Non-pigmented ciliary epithelial cell (primary cell): ENCODE data around the gene MYO9B.
"Not testable (repeated sequence)": the region's sequence is repeated elsewhere in the genome, so short reads cannot be mapped to it uniquely, and the experiment has no call there.

ENCODE experiments used
- DNase-seq: peaks from one replicate; pipeline ENCODE4 v3.0.0-alpha.2; 2010; ENCODE audit warnings: low read depth

The MYO9B gene

DNA sequence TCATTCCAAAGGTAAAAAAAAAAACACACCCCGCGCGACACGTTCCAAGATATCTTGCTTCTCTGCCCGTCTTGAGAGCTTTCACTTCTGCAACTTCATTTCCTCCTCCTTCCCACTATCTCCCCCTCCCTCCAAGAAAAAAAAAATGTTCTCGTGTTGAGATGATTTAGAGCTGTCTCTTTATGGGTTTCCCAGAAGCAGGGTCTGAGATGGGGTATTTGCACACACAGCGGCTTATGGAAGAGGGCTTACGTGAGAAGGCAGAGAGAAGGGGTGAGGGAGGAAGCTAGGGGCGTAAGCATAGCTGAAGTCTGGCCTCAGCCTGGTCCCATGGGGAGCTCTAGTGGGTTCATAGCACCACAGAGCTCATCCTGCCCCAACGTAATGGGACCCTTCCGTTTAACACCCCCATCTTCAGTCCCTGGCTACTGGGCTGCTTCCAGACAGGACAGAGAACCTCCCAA, 108.3 kb downstream of the MYO9B start:
- DNase-seq = no peak

- DNase-seq = no peak
These were observed 108.8 kb downstream of the MYO9B start for GRCh38 chr19:17184371-17184841.

DNA sequence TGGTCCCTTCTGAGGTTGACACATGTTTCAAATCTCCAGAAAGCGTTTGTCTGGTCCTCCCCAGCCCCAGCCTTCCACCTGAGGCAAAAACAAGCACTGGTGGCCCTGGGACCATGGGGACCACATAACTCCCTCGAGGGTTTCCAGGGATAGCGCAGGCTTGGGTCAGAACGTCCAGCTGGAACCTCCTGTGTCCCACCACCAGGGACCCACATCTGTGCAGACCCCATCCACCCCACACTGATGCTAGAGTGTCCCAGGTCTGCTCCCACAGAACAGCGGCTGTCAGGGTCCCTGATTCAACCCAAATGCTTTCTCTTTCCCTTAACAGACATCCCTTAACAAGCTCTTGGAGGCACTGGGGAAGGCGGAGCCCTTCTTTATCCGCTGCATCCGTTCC, 110.0 kb downstream of the MYO9B start:
- DNase-seq = no peak

- DNase-seq = not testable (repeated sequence)
These were observed 116.2 kb downstream of the MYO9B start for GRCh38 chr19:17191736-17192135.

GRCh38 chr19:17192751-17193150, 117.2 kb downstream of the MYO9B start:
- no peak for DNase-seq

GRCh38 chr19:17194608-17195007, 119.0 kb downstream of the MYO9B start:
- no peak for DNase-seq

DNA sequence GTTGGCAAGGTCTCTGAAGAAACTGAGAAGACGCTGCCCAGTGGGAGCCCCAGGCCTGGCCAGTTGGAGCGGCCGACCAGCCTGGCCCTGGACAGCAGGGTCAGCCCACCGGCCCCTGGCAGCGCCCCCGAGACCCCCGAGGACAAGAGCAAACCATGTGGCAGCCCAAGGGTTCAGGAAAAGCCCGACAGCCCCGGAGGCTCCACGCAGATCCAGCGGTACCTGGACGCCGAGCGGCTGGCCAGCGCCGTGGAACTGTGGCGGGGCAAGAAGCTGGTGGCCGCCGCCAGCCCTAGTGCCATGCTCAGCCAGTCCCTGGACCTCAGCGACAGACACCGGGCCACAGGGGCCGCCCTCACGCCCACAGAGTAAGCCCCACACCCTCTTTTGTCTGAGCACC, 119.5 kb downstream of the MYO9B start:
- DNase-seq = no peak

GRCh38 chr19:17196610-17197009, 121.0 kb downstream of the MYO9B start:
- no peak for DNase-seq

GRCh38 chr19:17197666-17198065, 122.1 kb downstream of the MYO9B start:
- DNase-seq = no peak

- no peak for DNase-seq
These were observed 125.0 kb downstream of the MYO9B start for GRCh38 chr19:17200408-17201079.

GRCh38 chr19:17202249-17202648, 126.7 kb downstream of the MYO9B start:
- no peak for DNase-seq

DNA sequence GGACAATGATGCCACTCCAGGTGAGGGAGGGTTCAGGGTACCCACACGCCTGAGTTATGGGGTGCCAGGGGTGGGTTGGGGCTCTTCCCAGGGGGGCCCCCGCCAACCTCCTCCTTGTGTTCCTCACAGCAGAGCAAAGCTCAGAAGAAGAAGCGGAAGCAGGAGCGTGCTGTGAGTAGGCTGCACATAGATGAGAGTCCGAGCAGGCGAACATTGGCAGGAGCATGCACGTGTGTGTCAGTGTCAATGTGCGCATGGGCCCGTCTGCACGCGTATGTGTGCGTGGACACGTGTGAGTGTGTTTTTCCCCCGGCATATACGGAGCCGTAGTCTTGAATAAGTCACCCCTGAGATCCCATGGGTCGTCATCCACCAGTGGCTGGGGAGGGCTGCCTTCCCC, 127.1 kb downstream of the MYO9B start:
- no peak for DNase-seq

DNA sequence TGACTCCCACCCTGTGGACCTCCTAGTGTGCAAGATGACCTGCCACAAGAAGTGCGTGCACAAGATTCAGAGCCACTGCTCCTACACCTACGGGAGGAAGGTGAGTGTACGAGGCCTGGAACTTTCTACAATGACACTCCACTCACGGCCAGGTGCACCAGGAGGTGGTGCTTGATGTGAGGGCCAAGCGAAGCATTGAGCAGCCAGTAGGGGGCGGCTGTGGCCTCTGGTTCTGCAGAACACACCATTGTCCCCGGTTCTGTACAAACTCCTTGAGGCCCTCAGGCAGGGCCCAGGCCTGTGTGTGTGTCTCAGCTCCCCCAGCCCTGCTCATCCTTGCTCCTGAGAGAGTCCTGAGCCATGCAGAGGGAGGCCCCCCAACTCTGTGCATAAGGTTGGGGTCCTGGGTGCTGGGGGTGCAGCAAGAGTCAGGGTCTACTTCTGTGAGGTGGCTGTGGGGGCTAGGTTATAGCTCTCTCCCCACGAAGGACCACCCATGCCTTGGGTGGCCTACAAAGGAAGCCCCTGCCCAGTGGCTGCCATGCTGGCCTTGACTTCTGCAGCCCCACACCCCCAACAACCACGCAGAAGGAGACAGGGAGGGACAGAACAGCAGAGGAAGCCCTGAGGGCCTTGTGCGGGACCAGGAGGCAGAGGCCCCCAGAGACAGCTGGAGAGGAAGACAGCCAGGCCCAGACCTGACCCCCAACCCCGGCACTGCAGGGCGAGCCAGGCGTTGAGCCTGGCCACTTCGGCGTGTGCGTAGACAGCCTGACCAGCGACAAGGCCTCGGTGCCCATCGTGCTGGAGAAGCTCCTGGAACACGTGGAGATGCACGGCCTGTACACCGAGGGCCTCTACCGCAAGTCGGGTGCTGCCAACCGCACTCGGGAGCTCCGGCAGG, 129.9 kb downstream of the MYO9B start:
- no peak for DNase-seq

DNA sequence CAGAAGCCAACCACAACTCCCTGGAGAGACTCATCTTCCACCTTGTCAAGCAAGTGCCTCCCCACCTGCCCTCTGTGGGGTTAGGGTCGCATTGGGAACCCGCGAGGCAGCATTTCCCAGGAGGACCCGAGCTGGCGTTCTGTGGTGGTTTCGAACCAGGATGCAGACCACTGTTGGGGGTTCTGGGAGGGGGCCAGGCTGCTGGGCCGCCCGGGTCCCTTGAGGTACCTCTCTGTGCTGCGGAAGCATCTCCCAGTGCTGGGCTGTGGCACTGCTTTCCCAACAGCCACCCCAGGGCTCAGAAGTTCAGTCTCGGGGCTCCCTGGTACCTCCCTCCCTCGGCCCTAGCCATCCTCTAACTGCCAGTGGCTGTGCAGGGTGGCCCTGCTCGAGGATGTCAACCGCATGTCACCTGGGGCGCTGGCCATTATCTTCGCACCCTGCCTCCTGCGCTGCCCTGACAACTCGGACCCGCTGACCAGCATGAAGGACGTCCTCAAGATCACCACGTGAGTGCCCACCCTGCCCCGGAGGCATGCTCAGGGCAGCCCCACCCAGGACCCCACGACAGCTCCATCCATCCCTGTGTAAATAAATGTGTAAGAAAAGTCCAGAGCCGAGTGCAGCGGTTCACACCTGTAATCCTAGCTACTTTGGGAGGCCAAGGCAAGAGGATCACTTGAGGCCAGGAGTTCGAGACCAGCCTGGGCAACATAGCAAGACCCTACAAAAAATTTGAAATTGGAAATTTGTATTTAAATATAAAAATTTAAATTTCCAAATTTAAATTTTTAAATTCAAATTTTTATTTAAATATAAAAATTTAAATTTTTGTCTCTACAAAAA, 131.4 kb downstream of the MYO9B start:
- DNase-seq = no peak

GRCh38 chr19:17209126-17210036, 133.8 kb downstream of the MYO9B start:
- no peak for DNase-seq

DNA sequence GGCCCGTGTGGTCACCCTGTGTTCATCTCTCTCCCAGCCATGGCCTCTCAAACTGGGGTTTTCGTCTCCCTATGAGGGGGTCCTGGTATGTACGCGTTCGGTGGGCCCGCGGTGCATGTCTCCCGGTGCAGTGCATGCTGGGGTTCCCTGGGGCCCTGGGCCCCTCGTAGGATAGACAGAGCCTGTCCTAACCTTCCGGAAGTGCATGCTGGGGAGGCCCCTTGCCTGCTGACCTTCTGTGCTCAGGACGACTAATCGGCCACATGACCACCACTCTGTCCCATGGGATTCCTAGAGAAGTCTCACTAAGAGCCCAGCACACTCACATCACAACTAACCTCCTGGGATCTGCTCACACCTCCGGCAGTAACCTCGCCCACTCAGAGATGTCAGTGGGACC, 134.7 kb downstream of the MYO9B start:
- DNase-seq = no peak

DNA sequence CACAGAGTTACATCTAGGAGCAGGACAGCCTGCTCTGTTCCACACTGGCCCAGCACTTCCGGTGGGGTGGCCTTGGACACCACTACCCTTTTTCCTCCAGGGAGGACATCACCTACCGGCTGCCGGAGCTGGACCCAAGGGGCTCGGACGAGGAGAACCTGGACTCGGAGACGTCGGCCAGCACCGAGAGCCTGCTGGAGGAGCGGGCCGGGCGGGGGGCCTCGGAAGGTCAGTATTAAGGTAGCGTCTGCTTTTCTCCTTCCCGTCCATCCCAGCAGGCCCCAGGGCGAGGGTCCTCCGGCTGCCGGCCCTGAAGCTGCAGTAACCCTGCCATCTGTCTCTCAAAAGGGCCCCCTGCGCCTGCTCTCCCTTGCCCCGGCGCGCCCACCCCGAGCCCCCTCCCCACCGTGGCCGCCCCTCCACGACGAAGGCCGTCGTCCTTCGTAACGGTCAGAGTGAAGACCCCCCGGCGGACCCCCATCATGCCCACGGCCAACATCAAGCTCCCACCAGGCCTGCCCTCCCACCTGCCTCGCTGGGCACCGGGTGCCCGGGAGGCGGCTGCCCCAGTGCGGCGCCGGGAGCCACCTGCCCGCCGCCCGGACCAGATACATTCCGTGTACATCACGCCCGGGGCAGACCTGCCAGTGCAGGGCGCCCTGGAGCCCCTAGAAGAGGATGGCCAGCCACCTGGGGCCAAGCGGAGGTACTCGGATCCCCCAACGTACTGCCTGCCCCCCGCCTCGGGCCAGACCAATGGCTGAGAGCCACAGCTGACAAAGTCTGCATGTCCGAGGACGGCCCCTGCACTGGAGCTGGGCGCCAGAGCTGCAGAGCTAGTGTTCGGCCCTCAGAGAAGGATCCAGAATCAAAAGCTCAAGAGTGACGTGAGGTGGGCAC, 136.2 kb downstream of the MYO9B start:
- no peak for DNase-seq

- DNase-seq = no peak
These were observed 137.8 kb downstream of the MYO9B start for GRCh38 chr19:17213334-17213733.

- no peak for DNase-seq
These were observed 139.0 kb downstream of the MYO9B start for GRCh38 chr19:17214508-17215126.
